Neural cell (in vitro differentiated cells): ENCODE results near the gene PIGZ. TPM values are rescaled to one million over a fixed set of nuclear protein-coding genes. Genes with fewer than 3 reads are reported as not detected.

Experiments
- H2AFZ ChIP-seq: fragments of 200-600, 300-800 bp; sonication (generic), shearing (Covaris generic); 2 replicates; pipeline ENCODE4 v1.6.0; 2014; ENCODE audit warnings: low read depth, mild to moderate bottlenecking, antibody characterized with exemption, low read length, moderate library complexity
- H3F3A ChIP-seq: fragments of 200-600 bp; shearing (Covaris generic); 2 replicates; pipeline ENCODE4 v1.6.1; 2016; ENCODE audit warnings: mild to moderate bottlenecking, moderate library complexity, mixed read lengths, antibody characterized with exemption, low read length; ENCODE audit not compliant: insufficient read depth, poor library complexity, severe bottlenecking
- H3K27ac ChIP-seq: fragments of 200-600, 300-800 bp; sonication (generic), shearing (Covaris generic); 2 replicates; pipeline ENCODE4 v1.5.1; 2014; ENCODE audit warnings: mild to moderate bottlenecking, low read length, moderate library complexity
- H3K27me3 ChIP-seq: fragments of 300-800, 200-600 bp; sonication (generic), shearing (Covaris generic); 2 replicates; pipeline ENCODE4 v1.6.0; 2014; ENCODE audit warnings: mild to moderate bottlenecking, low read depth, low read length, moderate library complexity; ENCODE audit not compliant: insufficient read depth
- H3K36me3 ChIP-seq: fragments of 300-800, 200-600 bp; sonication (generic), shearing (Covaris generic); 2 replicates; pipeline ENCODE4 v1.5.1; 2014; ENCODE audit warnings: mild to moderate bottlenecking, antibody characterized with exemption, low read length, moderate library complexity; ENCODE audit not compliant: insufficient read depth
- H3K4me2 ChIP-seq: fragments of 300-800, 200-600 bp; sonication (generic), shearing (Covaris generic); 2 replicates; pipeline ENCODE4 v1.6.0; 2014; ENCODE audit warnings: mild to moderate bottlenecking, low read length
- H3K4me3 ChIP-seq: fragments of 300-800, 200-600 bp; sonication (generic), shearing (Covaris generic); 2 replicates; pipeline ENCODE4 v1.5.1; 2014; ENCODE audit warnings: mild to moderate bottlenecking, low read length, moderate library complexity
- H3K79me2 ChIP-seq: fragments of 200-600 bp; shearing (Covaris generic); replicated peaks from 2 replicates; pipeline ENCODE4 v1.6.0; 2014; ENCODE audit warnings: mild to moderate bottlenecking, low read length, moderate library complexity; ENCODE audit not compliant: insufficient read depth
- H3K9ac ChIP-seq: fragments of 300-800, 200-600 bp; sonication (generic), shearing (Covaris generic); 2 replicates; pipeline ENCODE4 v1.6.1; 2016; ENCODE audit warnings: mild to moderate bottlenecking, low read length, mixed read lengths
- H3K9me2 ChIP-seq: fragments of 200-600 bp; shearing (Covaris generic); 2 replicates; pipeline ENCODE4 v1.6.1; 2016; ENCODE audit warnings: mild to moderate bottlenecking, low read length, mixed read lengths; ENCODE audit not compliant: insufficient read depth
- H3K9me3 ChIP-seq: fragments of 200-600, 300-800 bp; sonication (generic), shearing (Covaris generic); 2 replicates; pipeline ENCODE4 v1.6.1; 2016; ENCODE audit warnings: mild to moderate bottlenecking, mixed run types, low read length, moderate library complexity, mixed read lengths
- H4K20me1 ChIP-seq: fragments of 200-600 bp; shearing (Covaris generic); 2 replicates; pipeline ENCODE4 v1.6.1; 2016; ENCODE audit warnings: mild to moderate bottlenecking, mixed run types; ENCODE audit not compliant: insufficient read depth
- CTCF ChIP-seq: fragments of 450-650 bp; IDR thresholded peaks from 2 replicates; pipeline ENCODE4 v1.5.1; 2014; ENCODE audit warnings: antibody characterized with exemption, mild to moderate bottlenecking, moderate library complexity; ENCODE audit not compliant: poor library complexity, severe bottlenecking
- EP300 ChIP-seq: fragments of 450-650 bp; conservative IDR thresholded peaks from 2 replicates; pipeline ENCODE4 v1.6.1; 2014; ENCODE audit warnings: antibody characterized with exemption, mild to moderate bottlenecking, moderate library complexity; ENCODE audit not compliant: poor library complexity, severe bottlenecking
- EZH2 ChIP-seq: fragments of 200-600, 300-800 bp; shearing (Covaris generic), sonication (generic); IDR thresholded peaks from 2 replicates; pipeline ENCODE4 v1.6.1; 2014; ENCODE audit warnings: antibody characterized with exemption, low read length, borderline replicate concordance, mild to moderate bottlenecking; ENCODE audit not compliant: insufficient read depth, poor library complexity, severe bottlenecking
- MXI1 ChIP-seq: fragments of 450-650 bp; conservative IDR thresholded peaks from 2 replicates; pipeline ENCODE4 v1.6.1; 2014; ENCODE audit warnings: antibody characterized with exemption, mild to moderate bottlenecking; ENCODE audit not compliant: poor library complexity, severe bottlenecking
- POLR2AphosphoS5 ChIP-seq: IDR thresholded peaks from 2 replicates; pipeline ENCODE4 v1.6.1; 2012
- RAD21 ChIP-seq: fragments of 450-650 bp; conservative IDR thresholded peaks from 2 replicates; pipeline ENCODE4 v1.6.1; 2014; ENCODE audit warnings: antibody characterized with exemption, mild to moderate bottlenecking, moderate library complexity
- SMC3 ChIP-seq: fragments of 450-650 bp; conservative IDR thresholded peaks from 2 replicates; pipeline ENCODE4 v1.6.1; 2014; ENCODE audit warnings: antibody characterized with exemption, mild to moderate bottlenecking, moderate library complexity; ENCODE audit not compliant: poor library complexity
- TAF1 ChIP-seq: IDR thresholded peaks from 2 replicates; pipeline ENCODE4 v1.6.1; 2012; ENCODE audit warnings: low read depth
- polyA plus RNA-seq: library from polyadenylated mRNA; depleted of rRNA; stranded (reverse); fragments of >200 nt; gene quantifications from 2 replicates; pipeline ENCODE4 v1.2.3, GENCODE V29; 2014
- TF ChIP-seq, protein P1 (sequence below): IDR thresholded peaks from 2 replicates; pipeline ENCODE4 v1.6.1; 2012; ENCODE audit warnings: borderline replicate concordance

Gene PIGZ
- polyA plus RNA-seq, 1 donor from 2014 or later, result 6.5 TPM

DNA sequence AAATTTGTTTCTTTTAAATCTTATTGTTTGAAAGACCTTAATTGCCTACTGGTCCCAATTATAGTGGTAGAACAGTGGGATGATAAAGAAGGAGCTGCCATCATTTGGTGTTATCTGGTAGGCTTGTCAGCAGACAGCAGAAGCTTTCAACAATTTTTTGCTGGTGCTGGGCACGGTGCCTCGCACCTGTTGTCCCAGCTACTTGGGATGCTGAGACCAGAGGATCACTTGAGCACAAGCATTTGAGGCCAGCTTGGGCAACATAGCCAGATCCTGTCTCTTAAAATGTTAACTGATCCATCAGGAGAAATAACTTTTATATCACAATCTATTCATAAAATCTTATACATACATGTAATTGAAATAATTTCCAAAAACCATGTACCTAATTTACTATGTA, 64.9 kb downstream of the PIGZ start:
- Histone ChIP-seq H3K27me3 (no peaks in the 10 kb centered on the region), H3K36me3 (no peaks in the 10 kb centered on the region), H3K9me2 (no peaks in the 10 kb centered on the region), H3K79me2 (no peaks in the 10 kb centered on the region), H2AFZ (no peak overlapping the region), H3K9me3 (no peaks in the 10 kb centered on the region), H3K27ac (no peak overlapping the region), H4K20me1 (no peaks in the 10 kb centered on the region), H3K4me2 (no peak overlapping the region), H3F3A (no peaks in the 10 kb centered on the region), H3K4me3 (no peak overlapping the region), H3K9ac (no peak overlapping the region)
- no peak for TF ChIP-seq MXI1
- TF ChIP-seq CTCF, result no peak
- no peak for TF ChIP-seq TAF1
- TF ChIP-seq SMC3, result no peak
- no peak for TF ChIP-seq EZH2
- no peak for TF ChIP-seq POLR2AphosphoS5
- TF ChIP-seq, protein P1, sequence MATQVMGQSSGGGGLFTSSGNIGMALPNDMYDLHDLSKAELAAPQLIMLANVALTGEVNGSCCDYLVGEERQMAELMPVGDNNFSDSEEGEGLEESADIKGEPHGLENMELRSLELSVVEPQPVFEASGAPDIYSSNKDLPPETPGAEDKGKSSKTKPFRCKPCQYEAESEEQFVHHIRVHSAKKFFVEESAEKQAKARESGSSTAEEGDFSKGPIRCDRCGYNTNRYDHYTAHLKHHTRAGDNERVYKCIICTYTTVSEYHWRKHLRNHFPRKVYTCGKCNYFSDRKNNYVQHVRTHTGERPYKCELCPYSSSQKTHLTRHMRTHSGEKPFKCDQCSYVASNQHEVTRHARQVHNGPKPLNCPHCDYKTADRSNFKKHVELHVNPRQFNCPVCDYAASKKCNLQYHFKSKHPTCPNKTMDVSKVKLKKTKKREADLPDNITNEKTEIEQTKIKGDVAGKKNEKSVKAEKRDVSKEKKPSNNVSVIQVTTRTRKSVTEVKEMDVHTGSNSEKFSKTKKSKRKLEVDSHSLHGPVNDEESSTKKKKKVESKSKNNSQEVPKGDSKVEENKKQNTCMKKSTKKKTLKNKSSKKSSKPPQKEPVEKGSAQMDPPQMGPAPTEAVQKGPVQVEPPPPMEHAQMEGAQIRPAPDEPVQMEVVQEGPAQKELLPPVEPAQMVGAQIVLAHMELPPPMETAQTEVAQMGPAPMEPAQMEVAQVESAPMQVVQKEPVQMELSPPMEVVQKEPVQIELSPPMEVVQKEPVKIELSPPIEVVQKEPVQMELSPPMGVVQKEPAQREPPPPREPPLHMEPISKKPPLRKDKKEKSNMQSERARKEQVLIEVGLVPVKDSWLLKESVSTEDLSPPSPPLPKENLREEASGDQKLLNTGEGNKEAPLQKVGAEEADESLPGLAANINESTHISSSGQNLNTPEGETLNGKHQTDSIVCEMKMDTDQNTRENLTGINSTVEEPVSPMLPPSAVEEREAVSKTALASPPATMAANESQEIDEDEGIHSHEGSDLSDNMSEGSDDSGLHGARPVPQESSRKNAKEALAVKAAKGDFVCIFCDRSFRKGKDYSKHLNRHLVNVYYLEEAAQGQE, result no peak

GRCh38 chr3:196902296-196902695, 66.3 kb downstream of the PIGZ start:
- Histone ChIP-seq H3K4me2 (no peak overlapping the region), H3K9me2 (no peaks in the 10 kb centered on the region), H3K27ac (no peak overlapping the region), H3F3A (no peaks in the 10 kb centered on the region), H2AFZ (no peak overlapping the region), H3K4me3 (no peak overlapping the region), H3K79me2 (no peaks in the 10 kb centered on the region), H3K9ac (no peak overlapping the region), H4K20me1 (no peaks in the 10 kb centered on the region), H3K36me3 (no peaks in the 10 kb centered on the region), H3K9me3 (no peaks in the 10 kb centered on the region), H3K27me3 (no peaks in the 10 kb centered on the region)
- TF ChIP-seq EP300 (no peak), RAD21 (no peak)

DNA sequence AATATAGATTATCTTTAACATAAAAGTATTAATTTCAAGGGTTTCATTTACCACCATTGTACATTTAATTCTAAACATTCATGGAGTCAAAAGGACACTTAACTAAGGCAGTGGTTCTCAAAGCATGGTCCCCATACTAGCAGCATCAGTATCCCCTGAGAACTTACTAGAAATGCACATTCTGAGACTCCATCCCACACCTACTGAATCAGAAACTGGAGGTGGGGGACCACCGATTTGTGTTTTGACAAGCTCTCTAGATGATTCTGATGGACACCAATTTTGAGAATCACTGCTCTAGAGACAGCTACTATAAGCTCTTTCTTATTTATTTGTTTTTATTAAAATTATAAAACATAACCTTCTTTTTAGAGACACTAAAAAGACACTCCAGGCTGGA, 66.9 kb downstream of the PIGZ start:
- H4K20me1 ChIP-seq, result no peaks in the 10 kb centered on the region
- no peaks in the 10 kb centered on the region for H3K9me2 ChIP-seq
- TF ChIP-seq POLR2AphosphoS5 (no peak), TAF1 (no peak), EZH2 (no peak), SMC3 (no peak), CTCF (no peak), RAD21 (no peak), EP300 (no peak), MXI1 (no peak)
- TF ChIP-seq, protein P1, result no peak
- H3K27ac ChIP-seq, result no peak overlapping the region
- no peak overlapping the region for H3K9ac ChIP-seq
- H3K9me3 ChIP-seq, result no peaks in the 10 kb centered on the region
- H3K79me2 ChIP-seq, result no peaks in the 10 kb centered on the region
- H3K4me2 ChIP-seq, result no peak overlapping the region
- H3K4me3 ChIP-seq, result no peak overlapping the region
- H3F3A ChIP-seq, result no peaks in the 10 kb centered on the region
- no peaks in the 10 kb centered on the region for H3K27me3 ChIP-seq
- H3K36me3 ChIP-seq, result no peaks in the 10 kb centered on the region
- H2AFZ ChIP-seq, result no peak overlapping the region
